GM19023 (cell line): ENCODE data around the gene APBA1.
"Not testable (repeated sequence)": the region's sequence is repeated elsewhere in the genome, so short reads cannot be mapped to it uniquely, and the experiment has no call there.

Source experiments
- ATAC-seq: cut with Tn5 transposase; IDR thresholded peaks from one replicate; pipeline ENCODE4 v1.9.1; 2021; ENCODE audit warnings: mild to moderate bottlenecking, moderate library complexity; ENCODE audit not compliant: unreplicated experiment

The APBA1 gene

GRCh38 chr9:69420611-69421270 is 251.4 kb downstream of the APBA1 start:
- ATAC-seq: no peak

- ATAC-seq: no peak
Observed at GRCh38 chr9:69412741-69413150, 259.4 kb downstream of the APBA1 start.

DNA sequence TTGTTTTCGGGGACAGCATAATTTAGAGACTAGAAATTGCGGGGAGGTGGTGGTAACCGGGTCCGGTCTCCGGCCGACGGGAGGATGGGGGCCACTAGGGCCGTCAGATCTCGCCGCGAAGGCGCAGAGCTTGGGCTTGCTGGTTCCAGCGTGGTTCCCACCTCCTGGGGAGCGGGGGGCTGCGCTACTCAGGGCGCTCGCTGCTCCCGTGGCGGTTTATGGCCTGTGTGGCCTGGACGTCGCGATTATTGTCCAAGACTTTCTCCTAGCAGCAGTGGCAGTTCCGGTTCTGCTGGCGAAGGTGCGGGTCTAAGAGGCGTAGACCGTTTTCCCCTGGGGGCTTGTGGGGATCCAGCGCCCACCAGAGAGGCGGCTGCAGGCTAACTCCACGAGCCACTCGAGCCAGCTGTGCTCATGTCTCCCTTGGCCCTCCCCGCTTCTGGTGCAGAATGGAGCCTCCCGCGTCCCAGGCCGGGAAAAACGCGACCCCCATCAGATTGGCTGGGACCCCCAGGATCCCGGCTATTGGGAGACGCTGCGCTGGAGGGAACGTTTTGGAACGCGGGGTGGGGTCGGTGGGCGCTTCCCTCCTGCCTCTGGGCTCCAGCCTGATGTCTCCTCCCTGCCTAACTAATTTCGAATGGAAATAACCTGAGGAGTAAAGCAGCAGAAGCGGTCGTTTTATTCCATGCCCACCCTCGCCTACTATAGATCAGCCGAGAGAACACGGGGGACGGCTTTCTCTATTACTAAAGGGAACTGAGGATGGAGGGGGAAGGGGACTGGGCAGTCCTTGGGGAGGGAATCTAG is 260.0 kb downstream of the APBA1 start:
- no peak for ATAC-seq

- no peak for ATAC-seq
Observed at GRCh38 chr9:69411246-69411645, 260.9 kb downstream of the APBA1 start.

GRCh38 chr9:69409936-69410335 is 262.2 kb downstream of the APBA1 start:
- not testable (repeated sequence) for ATAC-seq

- no peak for ATAC-seq
Observed at GRCh38 chr9:69400470-69400869, 271.7 kb downstream of the APBA1 start.

DNA sequence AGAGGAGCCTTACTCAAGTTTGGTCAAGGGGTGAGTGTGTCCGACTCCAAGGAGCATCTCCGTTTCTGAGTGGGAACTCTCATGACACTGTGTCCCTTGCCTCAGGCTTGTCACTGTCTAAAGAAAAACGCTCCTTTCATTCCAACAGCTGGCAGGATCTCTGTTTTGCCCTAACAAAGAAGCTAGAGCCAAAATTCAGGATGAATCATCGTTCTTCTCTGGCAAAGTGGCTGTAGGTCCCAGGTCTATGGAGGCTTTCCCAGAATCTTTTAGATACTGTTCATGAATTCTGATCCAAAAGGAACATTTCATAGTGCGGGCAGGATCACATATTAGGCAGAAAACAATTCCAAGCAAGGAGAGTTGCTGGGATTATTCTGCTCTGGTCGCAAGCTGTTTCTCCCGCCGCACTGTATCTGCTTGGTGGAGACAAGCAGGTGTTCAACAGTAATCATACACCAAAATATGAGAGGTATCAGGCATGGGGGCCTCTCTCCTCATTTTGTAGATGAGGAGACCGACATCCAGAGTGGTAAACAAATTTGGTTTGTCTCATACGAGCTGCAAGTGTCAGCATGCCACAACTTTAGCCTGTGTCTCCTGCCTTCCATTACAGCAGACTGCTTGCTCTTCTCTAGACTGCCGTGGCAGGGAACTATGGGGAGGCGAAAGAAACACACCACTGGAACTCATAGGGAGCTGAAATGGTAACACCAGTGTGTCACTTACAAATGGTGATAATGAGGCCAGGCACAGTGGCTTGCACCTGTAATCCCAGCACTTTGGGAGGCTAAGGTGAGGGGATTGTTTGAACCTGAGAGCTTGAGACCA is 274.6 kb downstream of the APBA1 start:
- no peak for ATAC-seq

- no peak for ATAC-seq
Observed at GRCh38 chr9:69396759-69397158, 275.4 kb downstream of the APBA1 start.

- ATAC-seq: no peak
Observed at GRCh38 chr9:69395718-69396117, 276.5 kb downstream of the APBA1 start.

- ATAC-seq: no peak
Observed at GRCh38 chr9:69393425-69393824, 278.7 kb downstream of the APBA1 start.

GRCh38 chr9:69392826-69393225 is 279.3 kb downstream of the APBA1 start:
- ATAC-seq: no peak

- ATAC-seq: no peak
Observed at GRCh38 chr9:69391946-69392345, 280.2 kb downstream of the APBA1 start.

DNA sequence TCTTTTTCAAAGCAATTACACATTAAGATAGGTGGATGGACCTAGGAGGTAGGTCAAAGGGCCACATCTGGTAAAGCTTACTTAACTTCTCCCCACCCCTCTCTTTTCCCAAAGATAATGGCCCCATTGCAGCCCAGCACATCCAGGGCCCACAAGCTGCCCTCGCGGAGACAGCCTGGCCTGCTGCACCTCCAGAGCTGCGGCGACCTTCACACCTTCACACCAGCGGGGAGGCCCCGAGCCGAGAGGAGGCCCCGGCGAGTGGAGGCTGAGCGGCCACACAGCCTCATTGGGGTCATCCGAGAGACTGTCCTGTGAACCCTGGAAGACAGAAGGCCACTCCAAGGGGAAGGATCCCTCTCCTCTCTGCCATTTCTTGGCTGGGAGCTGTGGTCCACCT is 280.7 kb downstream of the APBA1 start:
- ATAC-seq: no peak

DNA sequence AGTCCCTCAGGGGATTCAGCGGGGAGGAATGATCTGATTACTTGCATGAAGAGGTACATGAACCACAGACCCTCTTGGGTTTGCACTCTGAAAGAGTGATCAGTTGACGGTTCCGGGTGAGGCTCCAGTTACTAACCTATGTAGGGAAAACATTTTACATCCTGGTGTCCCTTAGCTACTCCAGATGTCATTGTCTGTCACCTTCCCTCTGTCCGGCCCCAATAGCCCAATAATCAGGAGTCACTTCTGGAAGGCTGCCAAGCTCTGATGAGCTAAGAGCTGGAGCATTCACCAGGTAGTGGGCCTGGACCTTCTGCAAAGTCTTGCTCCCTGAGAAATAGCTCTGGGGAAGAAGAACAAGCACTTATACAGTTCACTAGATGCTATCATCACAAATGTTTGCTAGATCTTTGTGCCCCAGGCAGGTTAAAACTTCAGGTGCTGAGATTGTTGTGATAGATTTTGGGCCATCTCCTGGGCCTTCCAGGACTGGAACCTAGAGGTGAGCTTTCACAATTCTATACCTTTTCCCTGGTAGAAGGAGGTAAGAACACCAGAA is 282.7 kb downstream of the APBA1 start:
- ATAC-seq: no peak

DNA sequence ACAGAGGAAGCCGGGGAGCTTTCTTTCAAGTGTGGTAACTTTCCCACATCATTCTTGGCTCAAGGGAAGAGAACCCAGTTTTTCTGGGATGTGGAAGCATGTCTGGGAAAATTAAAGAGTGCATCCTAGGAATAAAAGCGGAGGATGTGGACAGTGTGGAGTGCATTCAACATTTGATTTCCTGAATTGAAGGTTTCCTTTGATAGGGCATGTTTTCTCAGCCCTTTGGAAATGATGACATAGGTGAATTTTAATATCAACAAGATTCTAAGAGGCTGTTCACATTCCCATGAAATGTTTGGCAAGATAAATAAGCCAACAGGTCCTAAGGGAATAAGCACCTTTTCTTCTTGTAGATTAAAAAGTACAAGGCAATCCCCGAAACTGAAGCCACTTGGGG is 283.6 kb downstream of the APBA1 start:
- no peak for ATAC-seq

DNA sequence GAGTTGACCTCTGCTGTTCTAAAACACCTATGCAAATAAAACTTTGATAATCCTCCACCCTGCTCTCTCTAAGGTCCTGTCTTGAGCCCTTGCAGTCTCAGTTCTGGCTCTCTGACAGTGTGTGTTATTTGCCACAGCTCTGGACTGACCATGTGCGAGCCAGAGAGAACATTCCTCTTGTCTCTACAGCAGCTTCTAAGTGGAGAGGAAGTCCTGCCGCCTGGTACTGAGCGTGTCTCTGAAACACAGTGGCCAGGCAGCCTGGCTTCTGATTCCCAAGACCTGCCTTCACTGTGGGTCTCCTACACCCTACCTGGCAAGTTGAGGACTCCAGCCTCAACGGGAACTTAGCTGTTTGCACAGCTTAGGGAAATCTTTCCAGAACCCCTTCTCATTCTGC is 285.5 kb downstream of the APBA1 start:
- no peak for ATAC-seq

DNA sequence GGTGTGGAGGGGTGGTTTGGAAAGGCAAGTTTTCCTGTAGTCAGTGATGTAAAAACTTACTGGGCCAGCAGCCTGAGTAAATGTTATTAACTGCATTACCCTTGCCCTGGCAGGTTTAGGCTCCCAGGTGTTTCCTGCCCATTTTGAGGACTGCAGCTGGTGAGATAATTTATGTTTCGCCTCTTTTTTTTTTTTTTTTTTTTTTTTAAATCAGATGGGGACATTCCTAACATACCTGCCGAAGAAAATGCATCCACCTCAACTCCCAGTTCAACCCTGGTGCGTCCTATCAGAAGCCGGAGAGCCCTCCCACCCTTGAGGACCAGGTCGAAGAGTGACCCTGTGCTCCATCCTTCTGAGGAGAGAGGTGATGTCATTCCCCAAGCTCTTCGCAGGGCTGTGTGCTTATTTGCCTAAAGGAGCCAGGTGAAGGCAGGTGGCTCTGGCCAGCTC is 286.6 kb downstream of the APBA1 start:
- no peak for ATAC-seq

DNA sequence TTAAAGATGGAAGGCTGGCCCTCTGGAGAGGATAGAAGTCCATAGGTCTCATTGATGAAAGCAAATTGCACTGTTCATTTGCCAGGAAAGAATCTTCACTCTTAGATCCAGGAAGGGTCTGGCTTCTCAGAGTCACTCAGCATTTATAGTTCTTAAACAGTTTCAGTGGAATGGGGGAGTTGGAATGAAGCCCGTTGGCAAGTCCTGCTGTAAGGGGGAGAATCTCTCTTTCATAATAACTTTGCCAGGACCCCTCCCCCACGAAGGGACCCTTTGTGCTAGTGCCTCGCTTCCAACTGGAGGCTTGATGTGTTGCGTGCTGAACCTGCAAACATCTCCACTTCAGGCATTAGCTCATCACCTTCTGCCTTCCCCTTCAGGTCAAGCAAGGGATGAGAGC is 290.0 kb downstream of the APBA1 start:
- ATAC-seq: no peak

DNA sequence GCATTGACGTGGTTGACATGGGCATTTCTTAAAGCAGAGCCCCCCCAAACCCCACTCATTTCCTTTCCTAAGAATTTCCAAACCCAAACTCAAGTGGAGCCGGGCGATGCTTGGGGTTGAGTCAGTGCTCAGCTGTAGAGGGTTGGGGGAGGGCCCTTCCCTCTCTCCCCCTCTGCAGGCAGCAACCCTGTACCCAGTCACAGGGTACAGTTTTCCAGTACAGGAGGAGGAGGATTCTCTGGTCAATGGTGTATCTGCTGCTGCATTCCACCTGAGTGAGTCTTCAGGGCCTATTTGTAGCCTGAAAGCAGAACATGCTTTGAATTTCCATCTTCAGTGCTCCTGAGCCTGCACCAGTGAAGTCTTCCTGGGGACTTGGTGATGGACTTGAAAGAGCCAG is 291.4 kb downstream of the APBA1 start:
- ATAC-seq: no peak

GRCh38 chr9:69380301-69380700 is 291.9 kb downstream of the APBA1 start:
- ATAC-seq: no peak

- no peak for ATAC-seq
Observed at GRCh38 chr9:69379270-69379982, 292.7 kb downstream of the APBA1 start.
